HS-5 (cell line): ENCODE results near the gene ZFP57.

Source experiments
- DNase-seq: peaks from one replicate; pipeline ENCODE4 v3.0.0-alpha.2; 2012; ENCODE audit warnings: low read depth

ZFP57 gene

GRCh38 chr6:29680904-29681303 is at the start of gene ZFP57:
ZFP57 (minus strand) TSS chr6:29681152; CDS start chr6:29677003, 4,149 bp downstream.
- no peak for DNase-seq

- no peak for DNase-seq
Observed at GRCh38 chr6:29730575-29731126, 49.7 kb upstream of the ZFP57 start.

GRCh38 chr6:29729774-29730328 is 48.9 kb upstream of the ZFP57 start:
- no peak for DNase-seq

GRCh38 chr6:29728875-29729270 is 47.9 kb upstream of the ZFP57 start:
- DNase-seq: no peak

GRCh38 chr6:29728173-29728874 is 47.4 kb upstream of the ZFP57 start:
- no peak for DNase-seq

DNA sequence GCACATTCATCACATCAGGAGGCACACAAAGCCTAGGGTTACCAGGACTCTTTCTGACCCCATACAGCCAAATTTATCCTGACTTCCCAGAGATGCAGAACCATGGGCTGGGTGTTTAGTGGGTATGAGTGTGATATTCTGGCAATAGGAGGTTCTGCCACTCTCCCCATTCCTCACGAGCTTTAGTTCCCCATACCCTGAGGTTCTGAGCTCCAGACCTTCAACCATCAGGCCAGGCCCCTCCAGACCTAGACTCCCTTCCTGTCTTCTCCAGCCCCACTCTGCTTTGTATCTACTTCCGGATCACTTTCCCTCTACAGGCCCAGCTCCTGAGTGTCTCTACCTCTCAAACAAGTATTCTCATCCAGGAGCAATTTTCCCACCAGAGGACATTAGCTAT is 46.7 kb upstream of the ZFP57 start:
- DNase-seq: no peak

- no peak for DNase-seq
Observed at GRCh38 chr6:29726571-29727194, 45.7 kb upstream of the ZFP57 start.

GRCh38 chr6:29726001-29726400 is 45.0 kb upstream of the ZFP57 start:
- no peak for DNase-seq

DNA sequence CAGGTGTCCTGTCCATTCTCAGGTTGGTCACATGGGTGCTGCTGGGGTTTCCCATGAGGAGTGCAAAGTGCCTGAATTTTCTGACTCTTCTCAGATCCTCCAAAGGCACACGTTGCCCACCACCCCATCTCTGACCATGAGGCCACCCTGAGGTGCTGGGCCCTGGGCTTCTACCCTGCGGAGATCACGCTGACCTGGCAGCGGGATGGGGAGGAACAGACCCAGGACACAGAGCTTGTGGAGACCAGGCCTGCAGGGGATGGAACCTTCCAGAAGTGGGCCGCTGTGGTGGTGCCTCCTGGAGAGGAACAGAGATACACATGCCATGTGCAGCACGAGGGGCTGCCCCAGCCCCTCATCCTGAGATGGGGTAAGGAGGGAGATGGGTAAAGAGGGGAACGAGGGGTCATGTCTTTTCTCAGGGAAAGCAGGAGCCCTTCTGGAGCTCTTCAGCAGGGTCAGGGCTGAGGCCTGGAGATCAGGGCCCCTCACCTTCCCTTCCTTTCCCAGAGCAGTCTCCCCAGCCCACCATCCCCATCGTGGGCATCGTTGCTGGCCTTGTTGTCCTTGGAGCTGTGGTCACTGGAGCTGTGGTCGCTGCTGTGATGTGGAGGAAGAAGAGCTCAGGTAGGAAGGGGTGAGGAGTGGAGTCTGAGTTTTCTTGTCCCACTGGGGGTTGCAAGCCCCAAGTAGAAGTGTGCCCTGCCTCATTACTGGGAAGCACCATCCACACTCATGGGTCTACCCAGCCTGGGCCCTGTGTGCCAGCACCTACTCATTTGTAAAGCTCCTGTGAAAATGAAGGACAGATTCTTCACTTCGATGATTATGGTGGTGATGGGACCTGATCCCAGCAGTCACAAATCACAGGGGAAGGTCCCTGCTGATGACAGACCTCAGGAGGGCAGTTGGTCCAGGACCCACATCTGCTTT is 44.3 kb upstream of the ZFP57 start:
- no peak for DNase-seq

GRCh38 chr6:29723666-29724588 is 43.0 kb upstream of the ZFP57 start:
- DNase-seq: no peak

DNA sequence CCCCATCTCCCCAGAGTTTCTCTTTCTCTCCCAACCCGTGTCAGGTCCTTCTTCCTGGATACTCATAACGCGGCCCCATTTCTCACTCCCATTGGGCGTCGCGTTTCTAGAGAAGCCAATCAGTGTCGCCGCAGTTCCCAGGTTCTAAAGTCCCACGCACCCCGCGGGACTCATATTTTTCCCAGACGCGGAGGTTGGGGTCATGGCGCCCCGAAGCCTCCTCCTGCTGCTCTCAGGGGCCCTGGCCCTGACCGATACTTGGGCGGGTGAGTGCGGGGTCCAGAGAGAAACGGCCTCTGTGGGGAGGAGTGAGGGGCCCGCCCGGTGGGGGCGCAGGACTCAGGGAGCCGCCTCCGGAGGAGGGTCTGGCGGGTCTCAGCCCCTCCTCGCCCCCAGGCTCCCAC is 42.3 kb upstream of the ZFP57 start, which contains the start of gene HLA-F:
TSS of gene HLA-F (plus strand) at position 173 of the 404 bp plus-strand sequence. CDS start at position 203, 30 bp downstream.
- peak; percentile 49 for DNase-seq

GRCh38 chr6:29720863-29721262 is 39.9 kb upstream of the ZFP57 start:
- no peak for DNase-seq

GRCh38 chr6:29710281-29710941 is 29.5 kb upstream of the ZFP57 start:
- DNase-seq: no peak

DNA sequence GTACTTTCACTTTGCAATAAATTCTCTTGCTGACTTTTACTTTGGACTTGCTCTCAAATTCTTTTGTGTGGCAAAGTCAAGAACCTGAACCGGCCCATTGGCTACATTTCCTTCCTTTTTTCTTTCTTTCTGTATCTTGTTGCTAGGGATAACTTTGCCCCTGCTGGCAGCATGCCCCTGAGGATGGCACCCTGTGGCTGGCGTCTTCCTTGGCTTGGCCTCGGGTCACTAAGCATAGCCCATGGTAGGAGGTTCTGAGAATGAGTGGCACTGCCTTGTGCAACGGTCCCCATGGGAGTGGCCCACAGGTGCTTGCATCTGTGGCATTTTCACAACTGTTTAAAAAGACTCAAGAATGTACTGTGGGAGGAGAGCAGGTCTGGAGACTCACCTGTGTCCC is 28.2 kb upstream of the ZFP57 start:
- DNase-seq: no peak

GRCh38 chr6:29708432-29709179 is 27.7 kb upstream of the ZFP57 start:
- DNase-seq: no peak

- peak; percentile 20 for DNase-seq
Observed at GRCh38 chr6:29705389-29706231, 24.7 kb upstream of the ZFP57 start.

- DNase-seq: no peak
Observed at GRCh38 chr6:29702519-29703103, 21.7 kb upstream of the ZFP57 start.
